GM18870 (cell line): Measurements from ENCODE around the gene WDR41.
"Not testable (repeated sequence)": the region's sequence is repeated elsewhere in the genome, so short reads cannot be mapped to it uniquely, and the experiment has no call there.

Experiments used
- ATAC-seq: cut with Tn5 transposase; IDR thresholded peaks from one replicate; pipeline ENCODE4 v1.9.1; 2021; ENCODE audit warnings: moderate library complexity; ENCODE audit not compliant: unreplicated experiment

The WDR41 gene

GRCh38 chr5:77491783-77492652 lies at the start of gene WDR41:
Gene WDR41, minus strand, starts transcription at chr5:77492316. Its CDS starts 96 bp downstream, at chr5:77492220.
- peak; percentile 86 for ATAC-seq

GRCh38 chr5:77531297-77531696 lies 39.2 kb upstream of the WDR41 start:
- ATAC-seq, result no peak

- ATAC-seq, result no peak
These were observed 26.2 kb upstream of the WDR41 start for GRCh38 chr5:77518304-77518703.

GRCh38 chr5:77514457-77514856 lies 22.3 kb upstream of the WDR41 start:
- ATAC-seq, result no peak

- no peak for ATAC-seq
These were observed 21.2 kb upstream of the WDR41 start for GRCh38 chr5:77513321-77513720.

- not testable (repeated sequence) for ATAC-seq
These were observed 9.0 kb upstream of the WDR41 start for GRCh38 chr5:77501132-77501531.

- ATAC-seq, result no peak
These were observed 7.9 kb upstream of the WDR41 start for GRCh38 chr5:77499973-77500372.

- no peak for ATAC-seq
These were observed 7.3 kb upstream of the WDR41 start for GRCh38 chr5:77499441-77499840.

GRCh38 chr5:77498952-77499351 lies 6.8 kb upstream of the WDR41 start:
- no peak for ATAC-seq

- ATAC-seq, result no peak
These were observed 2.8 kb upstream of the WDR41 start for GRCh38 chr5:77494935-77495334.

- ATAC-seq, result peak; percentile 19
These were observed 511 bp upstream of the WDR41 start for GRCh38 chr5:77492653-77493000.

GRCh38 chr5:77490741-77491344 lies 1.3 kb downstream of the WDR41 start:
- ATAC-seq, result not testable (repeated sequence)

GRCh38 chr5:77486344-77486962 lies 5.7 kb downstream of the WDR41 start:
- no peak for ATAC-seq

- ATAC-seq, result no peak
These were observed 8.4 kb downstream of the WDR41 start for GRCh38 chr5:77483682-77484081.

GRCh38 chr5:77475041-77475440 lies 17.1 kb downstream of the WDR41 start:
- ATAC-seq, result not testable (repeated sequence)

GRCh38 chr5:77468875-77469274 lies 23.2 kb downstream of the WDR41 start:
- ATAC-seq, result not testable (repeated sequence)

GRCh38 chr5:77463905-77464304 lies 28.2 kb downstream of the WDR41 start:
- ATAC-seq, result no peak

GRCh38 chr5:77461287-77461686 lies 30.8 kb downstream of the WDR41 start:
- no peak for ATAC-seq

- ATAC-seq, result no peak
These were observed 38.0 kb downstream of the WDR41 start for GRCh38 chr5:77454123-77454522.

- ATAC-seq, result no peak
These were observed 39.8 kb downstream of the WDR41 start for GRCh38 chr5:77452351-77452750.

- ATAC-seq, result no peak
These were observed 42.1 kb downstream of the WDR41 start for GRCh38 chr5:77449981-77450380.

- no peak for ATAC-seq
These were observed 42.8 kb downstream of the WDR41 start for GRCh38 chr5:77449277-77449676.
